Measurements from ENCODE around the gene REV3L. TPM values are rescaled to one million over a fixed set of nuclear protein-coding genes. Genes with fewer than 3 reads are reported as not detected.

Gene REV3L
- total RNA-seq, 1 experiment from 2014 or later = 12.8 TPM

DNA sequence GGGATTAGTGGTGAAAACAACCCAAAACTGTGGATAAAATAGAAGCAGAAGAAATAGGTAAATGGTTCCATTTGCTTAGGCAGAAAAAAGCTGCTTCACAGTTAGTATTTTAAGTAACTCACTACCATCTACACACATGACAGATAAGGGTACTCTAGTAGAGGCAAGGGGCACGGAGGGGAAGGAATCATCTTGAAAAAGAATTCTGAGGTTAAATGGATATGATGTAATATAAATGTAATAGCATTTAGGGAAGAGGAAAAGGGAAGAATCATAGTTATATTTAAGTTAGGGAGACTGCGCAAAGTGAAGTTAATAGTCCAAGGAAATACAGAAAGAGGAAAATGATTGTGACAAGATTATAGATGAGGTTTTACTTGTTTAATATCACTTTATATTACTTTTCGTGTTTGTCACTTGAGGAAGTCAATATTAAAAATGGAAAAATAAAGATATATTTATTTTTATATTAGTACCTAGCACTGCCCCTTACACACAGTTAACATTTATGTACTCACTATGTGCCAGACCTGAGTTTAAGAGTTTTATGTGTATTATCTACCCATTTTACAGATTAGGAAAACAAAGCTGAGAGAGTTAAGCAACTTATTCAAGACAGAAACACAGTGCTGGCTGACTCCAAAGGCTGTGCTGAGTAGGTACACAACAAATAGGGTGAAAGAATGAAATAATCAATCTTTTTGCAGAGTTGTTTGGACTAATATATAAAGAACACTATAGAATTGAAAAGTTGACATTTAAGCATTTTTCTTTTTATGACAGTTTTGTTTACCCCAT is 128.1 kb downstream of the REV3L start:
- no peak overlapping the region for H3K27ac ChIP-seq (ENCODE audit: low read depth, low read length)
- BruUV-seq (replicated peaks) = no TSS peak
- ChIA-PET RAD21 (ENCODE audit: low non-redundant PET in 1 of 2, low total read pairs in 2 of 2, uncharacterized antibody in 2 of 2, unreplicated experiment in 2 of 2) (no interaction called here), POLR2A (no interaction called here), CTCF (no interaction called here)
- DNase-seq (ENCODE audit: low read depth, low spot score) (no peak), ATAC-seq (no peak)
- TF ChIP-seq ELF1 (IDR thresholded peaks at IDR 0.05; ENCODE audit: borderline replicate concordance, low read depth) (no peak), TCF7L2 (IDR thresholded peaks at IDR 0.05; ENCODE audit: borderline replicate concordance, extremely low read depth, insufficient read depth, insufficient read length) (no peak), JUND (IDR thresholded peaks at IDR 0.05) (no peak), EZH2 (IDR thresholded peaks at IDR 0.05) (no peak), CBX3 (IDR thresholded peaks at IDR 0.05; ENCODE audit: low read depth) (no peak), SRF (IDR thresholded peaks at IDR 0.05; ENCODE audit: low read depth) (no peak), FOSL1 (IDR thresholded peaks at IDR 0.05; ENCODE audit: low read depth) (no peak), RAD21 (IDR thresholded peaks at IDR 0.05; ENCODE audit: low read depth) (no peak), POLR2A (IDR thresholded peaks at IDR 0.05; ENCODE audit: borderline replicate concordance, extremely low read depth, insufficient read depth, insufficient read length) (no peak), ZFX (IDR thresholded peaks at IDR 0.05) (no peak), SIN3A (IDR thresholded peaks at IDR 0.05; ENCODE audit: low read depth) (no peak), EGR1 (IDR thresholded peaks at IDR 0.05; ENCODE audit: low read depth) (no peak), ZNF274 (IDR thresholded peaks at IDR 0.05; ENCODE audit: low read depth, low read length) (no peak), CTCF (IDR thresholded peaks at IDR 0.05 in 2 of 3, conservative IDR thresholded peaks at IDR 0.05 in 1 of 3; ENCODE audit: borderline replicate concordance in 1 of 3, insufficient read depth in 1 of 3, low read depth in 2 of 3, low read length in 2 of 3) (no peak), EZH2phosphoT487 (IDR thresholded peaks at IDR 0.05; ENCODE audit: borderline replicate concordance) (no peak)
- TF ChIP-seq, protein P1, sequence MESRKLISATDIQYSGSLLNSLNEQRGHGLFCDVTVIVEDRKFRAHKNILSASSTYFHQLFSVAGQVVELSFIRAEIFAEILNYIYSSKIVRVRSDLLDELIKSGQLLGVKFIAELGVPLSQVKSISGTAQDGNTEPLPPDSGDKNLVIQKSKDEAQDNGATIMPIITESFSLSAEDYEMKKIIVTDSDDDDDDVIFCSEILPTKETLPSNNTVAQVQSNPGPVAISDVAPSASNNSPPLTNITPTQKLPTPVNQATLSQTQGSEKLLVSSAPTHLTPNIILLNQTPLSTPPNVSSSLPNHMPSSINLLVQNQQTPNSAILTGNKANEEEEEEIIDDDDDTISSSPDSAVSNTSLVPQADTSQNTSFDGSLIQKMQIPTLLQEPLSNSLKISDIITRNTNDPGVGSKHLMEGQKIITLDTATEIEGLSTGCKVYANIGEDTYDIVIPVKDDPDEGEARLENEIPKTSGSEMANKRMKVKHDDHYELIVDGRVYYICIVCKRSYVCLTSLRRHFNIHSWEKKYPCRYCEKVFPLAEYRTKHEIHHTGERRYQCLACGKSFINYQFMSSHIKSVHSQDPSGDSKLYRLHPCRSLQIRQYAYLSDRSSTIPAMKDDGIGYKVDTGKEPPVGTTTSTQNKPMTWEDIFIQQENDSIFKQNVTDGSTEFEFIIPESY (IDR thresholded peaks at IDR 0.05; ENCODE audit: extremely low read depth, insufficient replicate concordance, low read length) = no peak
- TF ChIP-seq, protein P2, sequence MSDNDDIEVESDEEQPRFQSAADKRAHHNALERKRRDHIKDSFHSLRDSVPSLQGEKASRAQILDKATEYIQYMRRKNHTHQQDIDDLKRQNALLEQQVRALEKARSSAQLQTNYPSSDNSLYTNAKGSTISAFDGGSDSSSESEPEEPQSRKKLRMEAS (IDR thresholded peaks at IDR 0.05) = no peak
- TF ChIP-seq, protein P3, sequence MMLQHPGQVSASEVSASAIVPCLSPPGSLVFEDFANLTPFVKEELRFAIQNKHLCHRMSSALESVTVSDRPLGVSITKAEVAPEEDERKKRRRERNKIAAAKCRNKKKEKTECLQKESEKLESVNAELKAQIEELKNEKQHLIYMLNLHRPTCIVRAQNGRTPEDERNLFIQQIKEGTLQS (IDR thresholded peaks at IDR 0.05) = no peak
- no peak overlapping the region for H3K4me2 ChIP-seq (ENCODE audit: low read length)
- peaks cover 0 to 6% of the 10 kb centered on the region in 2 experiments; a peak in 2 of 4 replicates for H3K36me3 ChIP-seq (ENCODE audit: control insufficient read depth in 1 of 2, insufficient read depth in 2 of 2, low read length in 2 of 2)
- no peaks in the 10 kb centered on the region for H3K9me3 ChIP-seq (ENCODE audit: control insufficient read depth in 1 of 2, insufficient read depth in 1 of 2, low read depth in 1 of 2, low read length in 2 of 2)
- no peak overlapping the region for H2AFZ ChIP-seq (ENCODE audit: low read depth, low read length, poor library complexity, severe bottlenecking)
- H3K79me2 ChIP-seq (ENCODE audit: insufficient read depth, low read length) = no peaks in the 10 kb centered on the region
- no peaks in the 10 kb centered on the region for H3K27me3 ChIP-seq (ENCODE audit: insufficient read depth, low read length)
- no peak overlapping the region for H3K4me3 ChIP-seq (replicated peaks in 1 of 2; ENCODE audit: low read depth in 1 of 2, low read length in 2 of 2)
- H3K4me1 ChIP-seq (ENCODE audit: control insufficient read depth in 1 of 2, insufficient read depth in 2 of 2, low read length in 2 of 2) = no peaks in the 10 kb centered on the region
- intact Hi-C loops (cut with micrococcal nuclease) = no loop called here
- H3K9ac ChIP-seq (ENCODE audit: low read length) = no peak overlapping the region
- no peaks in the 10 kb centered on the region; the same call in 1 of the 2 replicates for H4K20me1 ChIP-seq (ENCODE audit: insufficient read depth)
- H3K9me2 ChIP-seq (ENCODE audit: insufficient read depth) = no peaks in the 10 kb centered on the region
